GM21526 (cell line): ENCODE measurements around the gene TTC27.
A peak's percentile ranks its signal among the peaks of the same experiment; 100 is the strongest.

ENCODE experiments used
- ATAC-seq: cut with Tn5 transposase; IDR thresholded peaks from one replicate; pipeline ENCODE4 v1.9.1; 2021; ENCODE audit warnings: moderate library complexity; ENCODE audit not compliant: unreplicated experiment, low FRiP score

TTC27 gene

DNA sequence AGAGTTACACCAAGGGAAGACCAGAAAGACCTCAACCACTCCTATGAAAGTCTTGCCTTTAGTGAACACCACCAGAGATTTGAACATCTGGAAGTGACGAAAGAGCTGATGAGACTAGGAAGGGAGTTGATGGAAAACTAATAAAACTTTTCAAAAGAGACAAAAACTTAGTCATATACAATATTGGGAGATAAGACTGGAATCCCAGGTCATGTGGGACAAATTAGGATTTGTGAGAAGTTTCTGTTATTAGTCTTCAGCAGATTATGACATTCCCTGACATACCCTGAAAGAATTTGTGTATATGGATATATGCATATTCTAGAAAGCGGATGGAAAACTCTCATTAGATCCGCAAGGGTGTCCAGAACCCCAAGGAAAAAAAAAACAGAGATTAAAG, 173.9 kb downstream of the TTC27 start:
- no peak for ATAC-seq

DNA sequence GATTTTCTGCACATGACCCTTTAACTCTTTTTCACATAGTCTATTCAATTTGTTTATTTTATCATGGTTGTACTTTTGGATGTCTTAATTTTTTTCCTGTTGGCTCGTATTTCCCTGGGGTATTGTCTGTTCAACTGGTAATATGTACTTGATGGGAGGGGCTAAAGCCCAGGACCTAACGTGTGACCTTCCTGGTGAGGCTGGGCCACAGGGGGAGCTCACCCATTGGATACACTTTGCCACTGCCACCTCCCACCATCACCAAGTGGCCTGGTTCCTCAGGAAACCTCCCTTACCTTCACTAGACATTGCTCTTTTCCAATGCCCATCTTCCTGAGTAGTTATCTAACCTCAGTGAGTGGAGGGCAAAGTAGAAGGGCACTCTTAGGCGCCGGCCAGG, 175.0 kb downstream of the TTC27 start:
- ATAC-seq: no peak

DNA sequence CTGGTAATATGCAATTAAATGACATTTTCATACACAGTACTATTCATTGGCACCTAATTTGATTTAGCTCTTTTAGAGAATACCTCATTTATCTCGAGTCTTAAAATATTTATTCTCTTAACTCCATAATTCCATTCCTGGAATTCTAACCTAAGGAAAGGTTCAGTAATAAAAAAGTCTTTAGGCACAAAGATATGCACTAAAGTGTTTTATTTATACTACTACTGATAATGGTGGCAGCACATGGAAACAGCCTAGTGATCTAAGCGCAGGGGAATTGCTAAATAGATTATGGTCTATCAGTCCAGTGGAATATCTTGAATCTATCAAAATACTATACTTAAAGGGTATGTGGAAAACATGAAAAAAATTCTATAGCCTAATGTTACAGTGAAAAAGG, 176.4 kb downstream of the TTC27 start:
- no peak for ATAC-seq

DNA sequence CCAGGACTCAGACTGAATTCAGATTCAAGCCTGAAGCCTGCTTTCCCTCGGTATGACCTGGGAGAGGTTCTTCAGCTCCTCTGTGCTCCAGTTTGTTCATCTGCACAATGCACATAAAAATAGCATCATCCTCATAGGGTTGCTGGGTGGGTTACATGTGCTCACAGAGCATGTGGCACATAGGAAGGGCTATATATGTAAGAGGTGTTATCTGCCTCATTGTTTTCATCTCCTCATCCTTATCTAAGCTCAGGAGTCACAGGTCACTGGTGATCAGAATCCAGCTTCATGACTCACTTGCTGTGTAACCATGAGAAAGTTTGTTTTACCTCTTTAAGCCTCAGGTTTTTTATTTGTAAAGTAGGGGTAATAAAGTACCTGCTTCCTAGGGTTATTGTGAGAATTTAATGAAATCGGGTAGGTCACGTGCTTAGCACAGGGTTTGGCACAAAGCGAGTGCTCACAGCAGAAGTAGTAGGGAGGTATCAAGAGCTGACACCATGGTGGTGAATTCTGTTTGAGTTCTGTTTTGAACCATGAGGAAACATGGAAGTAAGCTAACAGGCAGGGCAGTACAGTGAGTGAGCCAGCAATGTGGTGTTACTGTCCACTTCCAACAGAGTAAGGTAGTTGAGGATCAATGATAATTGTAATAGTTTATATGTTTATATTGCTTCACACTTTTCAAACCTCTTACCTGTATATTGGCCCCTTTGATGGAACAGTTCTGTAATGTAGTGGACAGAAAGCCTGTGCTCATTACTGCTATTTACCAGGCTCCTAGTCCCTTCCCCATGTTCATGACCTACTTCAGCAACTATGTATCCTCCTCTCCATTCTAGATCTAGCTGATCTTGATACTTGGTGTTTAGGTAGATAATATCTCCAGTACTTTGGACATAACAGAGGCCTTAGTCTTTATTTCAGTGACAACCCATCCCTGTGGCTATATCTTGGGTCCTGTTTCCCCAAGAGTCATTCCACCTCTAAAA, 177.6 kb downstream of the TTC27 start:
- ATAC-seq: no peak

DNA sequence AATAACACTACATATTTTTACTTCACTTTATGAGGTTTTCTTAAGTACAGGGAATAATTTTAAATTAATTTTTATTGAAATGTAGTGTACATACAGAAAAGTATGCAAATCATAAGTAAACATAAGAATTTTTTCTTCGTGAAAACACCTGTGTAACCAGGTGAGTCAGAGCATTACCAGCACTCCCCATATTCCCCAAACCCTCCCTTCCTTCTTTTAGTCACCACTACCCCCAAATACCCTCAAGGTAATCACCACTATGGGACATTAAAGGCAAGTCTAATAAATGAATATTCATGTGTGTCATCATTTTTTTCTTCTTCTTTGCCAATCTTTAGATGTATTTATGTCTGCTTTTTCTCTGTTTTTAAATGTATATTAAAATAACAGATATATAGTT, 179.0 kb downstream of the TTC27 start:
- ATAC-seq: no peak

DNA sequence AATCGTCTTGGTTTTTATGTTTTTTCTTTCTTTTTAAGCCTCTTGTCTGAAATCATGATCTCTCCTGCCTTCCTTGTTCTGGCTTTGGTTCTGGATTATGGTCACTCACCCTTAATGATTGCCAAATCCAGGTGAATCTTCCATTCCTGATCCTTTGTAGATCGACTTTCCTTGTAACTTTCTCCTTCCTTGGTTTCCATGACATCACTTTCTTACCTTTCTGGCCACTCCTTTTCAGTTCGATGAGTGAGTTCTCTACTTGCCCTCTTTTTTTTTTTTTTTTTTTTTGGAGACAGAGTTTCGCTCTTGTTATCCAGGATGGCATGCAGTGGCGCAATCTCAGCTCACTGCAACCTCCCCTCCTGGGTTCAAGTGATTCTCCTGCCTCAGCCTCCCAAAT, 179.8 kb downstream of the TTC27 start:
- no peak for ATAC-seq

DNA sequence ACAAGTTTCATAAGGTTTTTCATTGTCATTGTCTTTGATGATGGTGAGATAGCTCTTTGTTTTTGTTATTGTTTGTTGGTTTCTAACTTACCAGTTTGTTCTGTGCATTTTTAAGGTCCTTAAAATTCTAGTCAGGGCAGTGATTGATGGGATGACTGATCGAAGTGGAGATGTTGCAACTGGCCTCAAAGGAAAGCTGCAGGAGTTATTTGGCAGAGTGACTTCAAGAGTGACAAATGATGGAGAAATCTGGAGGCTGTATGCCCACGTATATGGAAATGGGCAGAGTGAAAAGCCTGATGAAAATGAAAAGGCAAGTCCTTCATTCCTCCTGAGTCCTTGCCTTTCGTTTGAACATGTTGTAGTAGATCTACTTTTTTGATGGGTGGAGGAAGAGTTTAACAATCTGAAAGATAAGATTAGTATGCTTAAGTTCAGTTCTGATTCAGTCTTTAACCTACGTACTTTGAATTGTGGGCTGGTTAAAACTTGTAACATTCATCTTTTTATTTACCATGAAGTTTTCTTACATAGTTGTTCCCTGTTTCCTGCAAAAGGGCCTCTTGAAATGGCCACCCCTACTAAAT, 183.2 kb downstream of the TTC27 start:
- ATAC-seq: no peak

DNA sequence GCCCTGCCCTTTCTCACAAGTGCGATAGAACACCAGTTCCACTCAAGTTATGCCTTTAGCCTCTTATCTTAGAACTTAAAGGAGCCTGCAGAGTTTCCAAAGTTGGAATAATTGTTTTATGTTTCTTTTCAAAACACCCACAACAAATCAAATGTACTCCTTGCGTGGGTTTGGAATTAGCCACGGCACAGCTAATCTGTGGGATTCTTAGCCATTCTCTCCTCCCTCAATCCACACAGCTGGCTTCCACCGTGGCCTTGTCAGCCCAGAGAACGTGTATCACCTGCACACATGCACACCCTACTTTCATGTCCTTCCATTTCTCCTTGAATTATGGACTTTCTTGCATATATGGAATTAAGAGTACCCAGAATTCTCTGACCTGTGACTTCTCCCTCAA, 183.8 kb downstream of the TTC27 start:
- ATAC-seq: no peak

DNA sequence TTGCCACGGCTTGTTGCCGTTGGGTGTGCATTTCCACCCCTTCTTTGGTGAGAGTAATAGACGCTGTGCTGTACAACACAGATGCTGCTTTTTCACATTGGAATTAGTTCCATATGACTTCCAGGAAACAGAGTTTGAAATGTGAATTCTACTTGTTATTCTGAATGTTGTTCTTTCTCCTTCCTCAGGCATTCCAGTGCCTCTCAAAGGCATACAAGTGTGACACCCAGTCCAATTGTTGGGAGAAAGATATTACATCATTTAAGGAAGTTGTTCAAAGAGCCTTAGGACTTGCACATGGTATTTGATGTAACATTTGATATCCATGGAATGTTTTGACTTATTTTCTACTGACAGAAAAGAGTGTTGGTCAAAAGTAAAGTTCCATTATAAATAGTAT, 184.5 kb downstream of the TTC27 start:
- no peak for ATAC-seq

DNA sequence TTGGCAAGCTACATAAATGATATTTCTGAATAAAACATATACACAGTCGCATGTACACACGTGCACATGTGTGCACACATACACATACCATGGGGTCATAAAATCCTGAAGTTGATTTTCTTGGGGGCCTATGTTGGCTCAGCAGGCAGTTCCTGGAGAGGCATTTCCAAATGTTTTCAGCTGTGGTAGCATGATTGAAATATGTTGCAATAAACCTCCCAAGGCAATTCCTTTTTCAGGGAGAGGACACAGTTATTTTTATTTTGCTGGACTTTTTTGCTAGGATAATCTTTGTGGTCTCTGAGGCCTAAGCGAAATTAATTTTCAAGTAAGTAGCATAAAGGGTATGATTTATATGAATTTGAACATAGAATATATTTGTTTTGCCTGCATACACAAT, 192.2 kb downstream of the TTC27 start:
- no peak for ATAC-seq

DNA sequence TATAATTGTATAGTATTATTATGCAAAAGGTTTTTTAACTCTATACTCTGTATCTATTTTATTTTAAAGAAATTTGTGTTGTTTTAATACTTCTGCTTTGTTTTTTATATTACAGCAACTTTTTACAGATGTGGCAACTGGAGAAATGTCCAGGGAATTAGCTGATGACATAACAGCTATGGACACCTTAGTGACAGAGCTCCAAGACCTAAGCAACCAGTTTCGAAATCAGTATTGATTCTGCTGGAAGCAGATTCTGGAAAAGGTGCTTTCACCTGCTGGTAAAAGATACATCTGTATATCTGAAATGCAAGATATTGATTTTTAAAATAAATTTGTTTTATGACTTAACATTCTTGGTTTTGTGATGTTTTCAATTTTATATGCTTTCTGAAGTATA, 192.9 kb downstream of the TTC27 start:
- no peak for ATAC-seq

DNA sequence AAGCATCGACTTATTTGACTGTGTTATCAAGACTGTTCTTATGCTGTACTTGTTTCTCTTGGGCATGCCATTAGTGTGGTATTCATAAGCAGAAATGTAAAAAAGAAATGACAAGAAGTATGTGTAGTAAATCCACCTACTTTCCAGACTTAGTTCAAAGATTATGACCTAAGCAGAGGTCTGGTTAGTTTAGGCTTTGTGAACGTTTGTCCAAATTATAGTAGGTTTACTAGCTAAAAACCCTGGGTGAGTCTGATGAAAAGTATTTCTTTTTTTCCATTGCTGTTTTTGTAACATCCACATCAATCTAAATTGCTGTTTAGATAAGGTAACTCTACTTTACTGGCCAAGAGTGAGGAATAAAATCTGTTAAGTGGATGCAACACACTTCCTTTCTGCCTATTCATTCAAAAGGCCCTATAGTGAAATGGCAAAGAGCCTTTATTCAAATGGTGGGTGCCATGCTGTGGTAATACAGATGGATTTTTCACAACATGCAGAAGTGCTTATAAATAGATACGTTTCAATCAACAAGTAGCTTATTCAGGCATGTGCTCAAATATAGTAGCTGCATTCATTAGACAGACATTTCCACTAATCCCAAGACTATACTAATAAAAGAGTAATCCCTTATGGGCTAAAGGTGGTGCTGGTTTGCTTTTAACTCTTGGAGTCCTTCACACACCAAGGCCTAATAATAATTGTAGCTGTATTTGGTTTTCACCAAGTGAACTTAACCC, 196.4 kb downstream of the TTC27 start:
- ATAC-seq: no peak

DNA sequence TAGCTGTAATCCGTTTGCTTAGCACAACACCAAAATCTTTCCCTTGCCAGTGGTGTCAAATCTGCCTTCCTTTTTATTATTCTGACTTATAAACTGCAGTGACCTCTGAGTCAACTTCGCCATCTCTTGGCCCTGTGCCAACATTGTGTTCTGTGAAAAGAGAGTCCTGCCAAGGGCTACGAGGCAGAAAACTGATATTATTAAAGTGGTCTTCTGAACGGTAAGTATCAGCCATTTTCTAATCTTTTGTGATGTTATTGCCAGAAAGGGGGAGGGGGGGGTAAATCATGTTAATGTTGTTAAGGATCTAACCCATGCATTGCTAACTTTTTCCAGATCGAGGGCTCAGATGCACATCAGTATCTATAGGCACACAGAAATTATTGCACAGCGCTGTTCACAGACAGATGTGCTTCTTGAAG, 197.5 kb downstream of the TTC27 start:
- ATAC-seq: no peak

DNA sequence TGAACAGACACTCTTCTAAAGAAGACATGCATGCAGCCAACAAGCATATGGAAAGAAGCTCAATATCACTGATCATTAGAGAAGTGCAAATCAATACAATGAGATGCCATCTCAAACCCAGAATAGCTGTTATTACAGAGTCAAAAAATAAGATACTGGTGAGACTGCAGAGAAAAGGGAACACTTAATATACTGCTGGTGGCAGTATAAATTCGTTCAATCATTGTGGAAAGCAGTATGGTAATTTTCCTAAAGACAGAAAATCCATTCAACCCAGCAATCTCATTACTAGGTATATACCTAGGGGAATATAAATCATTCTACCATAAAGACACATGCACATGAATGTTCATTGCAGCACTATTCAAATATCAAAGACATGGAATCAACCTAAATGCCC, 202.3 kb downstream of the TTC27 start:
- no peak for ATAC-seq

DNA sequence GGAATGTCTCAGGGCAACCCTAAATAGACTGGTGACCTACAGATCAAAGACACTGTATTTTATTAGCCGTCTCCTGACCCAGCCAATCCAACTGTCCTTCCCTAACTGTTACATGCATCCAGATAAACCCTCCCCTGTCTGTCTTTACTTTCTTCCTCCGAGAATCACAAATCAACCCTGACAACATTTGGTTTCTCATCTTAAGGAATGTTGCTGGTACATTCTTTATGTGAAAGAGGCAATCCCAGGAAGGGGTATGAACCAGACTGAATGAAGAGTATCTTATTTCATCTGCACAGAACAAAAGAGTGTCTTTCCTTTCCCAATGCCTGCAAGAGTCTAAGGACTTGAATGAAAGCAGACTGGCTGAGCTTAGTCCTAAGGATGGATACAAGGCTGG, 205.0 kb downstream of the TTC27 start:
- ATAC-seq: no peak

DNA sequence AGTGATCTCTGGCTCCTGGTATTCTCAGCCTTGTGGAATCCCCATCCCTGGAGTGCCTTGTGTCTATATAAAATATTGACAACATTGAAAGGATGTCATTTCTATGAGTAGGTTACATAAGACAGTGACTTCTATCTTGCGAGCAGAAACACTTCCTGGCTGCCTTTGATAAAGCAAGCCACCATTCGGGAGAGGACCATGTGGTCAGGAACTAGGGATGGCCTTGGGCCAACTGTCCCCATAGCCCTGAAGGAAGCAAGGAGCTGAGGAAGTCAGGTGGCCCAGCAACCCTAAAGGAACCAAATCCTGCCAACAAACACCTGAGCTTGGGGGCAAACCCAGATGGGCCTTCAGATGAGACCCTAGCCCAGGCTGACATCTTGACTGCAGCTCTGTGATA, 205.9 kb downstream of the TTC27 start:
- ATAC-seq: no peak

DNA sequence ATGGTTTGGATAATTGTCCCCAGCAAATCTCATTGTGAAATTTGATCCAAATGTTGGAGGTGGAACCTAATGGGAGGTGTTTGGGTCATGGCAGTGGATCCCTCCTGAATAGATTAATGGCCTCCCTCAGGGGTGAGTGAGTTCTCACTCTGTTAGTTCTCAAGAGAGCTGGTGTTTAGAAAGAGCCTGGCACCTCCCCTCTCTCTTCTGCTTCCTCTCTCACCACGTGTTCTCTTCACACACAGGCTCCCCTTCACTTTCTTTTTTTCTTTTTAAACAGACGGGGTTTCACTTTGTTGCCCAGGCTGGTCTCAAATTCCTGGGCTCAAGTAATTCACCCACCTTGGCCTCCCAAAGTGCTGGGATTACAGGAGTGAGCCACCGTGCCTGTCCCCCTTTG, 207.3 kb downstream of the TTC27 start:
- ATAC-seq: no peak

DNA sequence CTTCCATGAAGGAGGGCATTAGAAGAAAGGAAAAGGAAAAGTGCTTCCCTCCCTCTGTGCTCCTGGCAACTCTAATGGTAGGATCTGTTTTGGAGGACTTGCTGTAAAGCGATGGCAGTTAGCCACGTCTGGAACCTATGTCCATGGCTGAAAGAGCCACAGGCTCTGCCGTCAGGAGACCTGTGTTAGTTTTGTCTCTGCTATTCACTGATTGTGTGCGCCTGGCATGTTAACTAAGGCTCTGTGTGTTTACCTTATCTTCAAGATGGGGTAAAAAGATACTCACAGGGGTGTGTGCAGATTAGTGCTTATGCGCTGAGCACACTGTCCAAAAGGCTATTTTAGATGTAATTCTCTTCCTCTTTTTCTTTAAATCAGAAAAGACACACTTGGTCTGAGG, 209.1 kb downstream of the TTC27 start:
- no peak for ATAC-seq

DNA sequence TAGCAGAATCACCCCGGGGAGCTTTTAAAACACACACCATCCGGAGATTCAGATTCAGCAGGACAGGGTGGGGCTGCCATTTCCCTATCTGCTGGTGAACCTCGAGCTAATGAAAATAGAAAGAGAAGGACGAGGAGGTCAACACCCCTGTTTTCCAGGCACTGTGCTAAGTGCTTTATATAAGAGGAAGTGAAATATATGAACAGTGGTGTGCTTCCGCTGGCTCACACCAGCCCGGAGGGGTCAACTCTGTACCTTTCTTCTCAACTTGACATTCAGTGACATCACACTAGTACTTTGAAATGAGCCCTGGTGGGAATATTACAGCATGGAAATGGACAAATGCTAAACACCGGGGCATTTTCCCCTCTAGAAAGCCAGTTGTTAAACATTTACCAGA, 210.6 kb downstream of the TTC27 start:
- ATAC-seq: peak; percentile 69

DNA sequence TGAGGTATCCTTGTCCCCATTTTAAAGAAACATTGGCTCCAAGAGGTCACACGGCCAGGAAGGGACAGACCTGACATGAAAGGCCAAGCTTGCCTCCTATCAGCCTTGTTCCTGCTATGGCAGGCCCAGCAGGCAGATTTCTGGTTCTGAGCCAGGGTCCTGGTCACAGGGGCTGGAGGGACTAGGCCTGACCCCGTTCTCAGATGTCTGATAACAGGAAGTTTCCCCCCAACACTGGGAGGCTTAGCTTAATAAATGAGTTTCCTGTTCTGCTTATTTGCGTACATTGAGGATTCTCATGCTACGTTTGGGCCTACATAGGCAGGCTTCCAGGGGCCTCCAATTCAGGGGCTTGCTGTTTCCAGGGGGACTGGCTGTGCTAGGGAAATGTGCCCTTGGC, 211.1 kb downstream of the TTC27 start:
- no peak for ATAC-seq
